HCT116 (cell line): ENCODE measurements around the gene LRFN2.

Experiments
- ATF3 ChIP-seq: IDR thresholded peaks from 2 replicates; pipeline ENCODE4 v1.6.1; 2012
- CEBPB ChIP-seq: IDR thresholded peaks from 2 replicates; pipeline ENCODE4 v1.6.1; 2012; ENCODE audit warnings: low read depth
- EGR1 ChIP-seq: IDR thresholded peaks from 2 replicates; pipeline ENCODE4 v1.6.1; 2012; ENCODE audit warnings: low read depth
- EZH2 ChIP-seq: fragments of 200-600 bp; sonication (generic); IDR thresholded peaks from 2 replicates; pipeline ENCODE4 v1.6.1; 2017; ENCODE audit warnings: antibody characterized with exemption, mixed run types
- EZH2phosphoT487 ChIP-seq: fragments of 200-600 bp; IDR thresholded peaks from 2 replicates; pipeline ENCODE4 v1.6.1; 2018; ENCODE audit warnings: antibody characterized with exemption, borderline replicate concordance
- JUND ChIP-seq: IDR thresholded peaks from 2 replicates; pipeline ENCODE4 v1.6.1; 2012
- MAX ChIP-seq: IDR thresholded peaks from 2 replicates; pipeline ENCODE4 v1.6.1; 2012
- POLR2A ChIP-seq: IDR thresholded peaks from 2 replicates; pipeline ENCODE4 v1.7.0; 2011; ENCODE audit warnings: borderline replicate concordance; ENCODE audit not compliant: insufficient read depth, insufficient read length; ENCODE audit errors: extremely low read depth
- POLR2AphosphoS5 ChIP-seq: IDR thresholded peaks from 2 replicates; pipeline ENCODE4 v1.6.1; 2011; ENCODE audit warnings: mild to moderate bottlenecking, low read depth, low read length, moderate library complexity
- ZBTB33 ChIP-seq: IDR thresholded peaks from 2 replicates; pipeline ENCODE4 v1.6.1; 2011; ENCODE audit warnings: mild to moderate bottlenecking, low read length, moderate library complexity; ENCODE audit not compliant: insufficient replicate concordance; ENCODE audit errors: extremely low read depth
- ZFX ChIP-seq: fragments of 450-650 bp; IDR thresholded peaks from 2 replicates; pipeline ENCODE4 v1.6.1; 2017
- TF ChIP-seq, protein P1 (sequence below), 3 experiments: fragments of 200-600 bp in 1 of 3; sonication (generic) in 1 of 3; IDR thresholded peaks in 2 of 3; conservative IDR thresholded peaks in 1 of 3; 2 replicates each; pipeline ENCODE4 v1.5.1; 2012 to 2017; ENCODE audit warnings: low read depth in 2 of 3, low read length in 2 of 3, antibody characterized with exemption in 1 of 3, borderline replicate concordance in 1 of 3, control low read depth in 1 of 3, mild to moderate bottlenecking in 1 of 3, mixed read lengths in 1 of 3, mixed run types in 1 of 3, moderate library complexity in 1 of 3; ENCODE audit not compliant: insufficient read depth in 1 of 3
- TF ChIP-seq, protein P2 (sequence below): IDR thresholded peaks from 2 replicates; pipeline ENCODE4 v1.6.1; 2012; ENCODE audit warnings: low read depth

DNA sequence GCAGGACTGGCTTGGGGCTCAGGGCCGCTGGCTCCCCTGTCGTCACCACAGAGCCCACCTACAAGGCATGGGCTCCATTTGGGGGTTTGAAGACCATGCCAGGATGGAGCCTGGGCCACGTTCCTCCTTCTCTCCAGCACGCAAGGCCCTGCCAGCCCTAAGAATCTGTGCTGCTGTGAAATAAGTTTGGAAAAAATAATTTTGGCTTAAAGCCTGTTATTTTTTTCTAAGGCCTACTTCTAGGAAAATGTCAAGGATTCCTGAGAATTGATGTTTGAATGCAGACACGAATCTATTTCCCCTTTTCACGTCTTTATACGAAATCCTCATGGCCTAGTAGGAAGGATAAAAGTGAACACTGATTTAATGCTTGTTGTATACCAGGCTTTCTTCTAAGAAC lies 107.5 kb downstream of the LRFN2 start:
- TF ChIP-seq, protein P1, sequence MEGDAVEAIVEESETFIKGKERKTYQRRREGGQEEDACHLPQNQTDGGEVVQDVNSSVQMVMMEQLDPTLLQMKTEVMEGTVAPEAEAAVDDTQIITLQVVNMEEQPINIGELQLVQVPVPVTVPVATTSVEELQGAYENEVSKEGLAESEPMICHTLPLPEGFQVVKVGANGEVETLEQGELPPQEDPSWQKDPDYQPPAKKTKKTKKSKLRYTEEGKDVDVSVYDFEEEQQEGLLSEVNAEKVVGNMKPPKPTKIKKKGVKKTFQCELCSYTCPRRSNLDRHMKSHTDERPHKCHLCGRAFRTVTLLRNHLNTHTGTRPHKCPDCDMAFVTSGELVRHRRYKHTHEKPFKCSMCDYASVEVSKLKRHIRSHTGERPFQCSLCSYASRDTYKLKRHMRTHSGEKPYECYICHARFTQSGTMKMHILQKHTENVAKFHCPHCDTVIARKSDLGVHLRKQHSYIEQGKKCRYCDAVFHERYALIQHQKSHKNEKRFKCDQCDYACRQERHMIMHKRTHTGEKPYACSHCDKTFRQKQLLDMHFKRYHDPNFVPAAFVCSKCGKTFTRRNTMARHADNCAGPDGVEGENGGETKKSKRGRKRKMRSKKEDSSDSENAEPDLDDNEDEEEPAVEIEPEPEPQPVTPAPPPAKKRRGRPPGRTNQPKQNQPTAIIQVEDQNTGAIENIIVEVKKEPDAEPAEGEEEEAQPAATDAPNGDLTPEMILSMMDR (IDR thresholded peaks at IDR 0.05 in 2 of 3, conservative IDR thresholded peaks at IDR 0.05 in 1 of 3; ENCODE audit: borderline replicate concordance in 1 of 3, insufficient read depth in 1 of 3, low read depth in 2 of 3, low read length in 2 of 3): no peak
- TF ChIP-seq JUND (no peak), EZH2phosphoT487 (no peak), ZFX (no peak), EZH2 (no peak), POLR2A (no peak), MAX (no peak), ATF3 (no peak), EGR1 (no peak), CEBPB (no peak), ZBTB33 (no peak), POLR2AphosphoS5 (no peak)
- TF ChIP-seq, protein P2, sequence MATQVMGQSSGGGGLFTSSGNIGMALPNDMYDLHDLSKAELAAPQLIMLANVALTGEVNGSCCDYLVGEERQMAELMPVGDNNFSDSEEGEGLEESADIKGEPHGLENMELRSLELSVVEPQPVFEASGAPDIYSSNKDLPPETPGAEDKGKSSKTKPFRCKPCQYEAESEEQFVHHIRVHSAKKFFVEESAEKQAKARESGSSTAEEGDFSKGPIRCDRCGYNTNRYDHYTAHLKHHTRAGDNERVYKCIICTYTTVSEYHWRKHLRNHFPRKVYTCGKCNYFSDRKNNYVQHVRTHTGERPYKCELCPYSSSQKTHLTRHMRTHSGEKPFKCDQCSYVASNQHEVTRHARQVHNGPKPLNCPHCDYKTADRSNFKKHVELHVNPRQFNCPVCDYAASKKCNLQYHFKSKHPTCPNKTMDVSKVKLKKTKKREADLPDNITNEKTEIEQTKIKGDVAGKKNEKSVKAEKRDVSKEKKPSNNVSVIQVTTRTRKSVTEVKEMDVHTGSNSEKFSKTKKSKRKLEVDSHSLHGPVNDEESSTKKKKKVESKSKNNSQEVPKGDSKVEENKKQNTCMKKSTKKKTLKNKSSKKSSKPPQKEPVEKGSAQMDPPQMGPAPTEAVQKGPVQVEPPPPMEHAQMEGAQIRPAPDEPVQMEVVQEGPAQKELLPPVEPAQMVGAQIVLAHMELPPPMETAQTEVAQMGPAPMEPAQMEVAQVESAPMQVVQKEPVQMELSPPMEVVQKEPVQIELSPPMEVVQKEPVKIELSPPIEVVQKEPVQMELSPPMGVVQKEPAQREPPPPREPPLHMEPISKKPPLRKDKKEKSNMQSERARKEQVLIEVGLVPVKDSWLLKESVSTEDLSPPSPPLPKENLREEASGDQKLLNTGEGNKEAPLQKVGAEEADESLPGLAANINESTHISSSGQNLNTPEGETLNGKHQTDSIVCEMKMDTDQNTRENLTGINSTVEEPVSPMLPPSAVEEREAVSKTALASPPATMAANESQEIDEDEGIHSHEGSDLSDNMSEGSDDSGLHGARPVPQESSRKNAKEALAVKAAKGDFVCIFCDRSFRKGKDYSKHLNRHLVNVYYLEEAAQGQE: no peak
